GM12892 (cell line): ENCODE data around the gene C2orf92.

Experiments
- POLR2A ChIP-seq: IDR thresholded peaks from 2 replicates; pipeline ENCODE4 v1.6.1; 2011; ENCODE audit warnings: low read depth, low read length, control low read depth
- POLR2AphosphoS5 ChIP-seq: IDR thresholded peaks from 2 replicates; pipeline ENCODE4 v1.6.1; 2011; ENCODE audit warnings: low read depth, low read length, control low read depth
- TAF1 ChIP-seq: IDR thresholded peaks from 2 replicates; pipeline ENCODE4 v1.6.1; 2011; ENCODE audit warnings: low read depth, mild to moderate bottlenecking, control low read depth, low read length, borderline replicate concordance

DNA sequence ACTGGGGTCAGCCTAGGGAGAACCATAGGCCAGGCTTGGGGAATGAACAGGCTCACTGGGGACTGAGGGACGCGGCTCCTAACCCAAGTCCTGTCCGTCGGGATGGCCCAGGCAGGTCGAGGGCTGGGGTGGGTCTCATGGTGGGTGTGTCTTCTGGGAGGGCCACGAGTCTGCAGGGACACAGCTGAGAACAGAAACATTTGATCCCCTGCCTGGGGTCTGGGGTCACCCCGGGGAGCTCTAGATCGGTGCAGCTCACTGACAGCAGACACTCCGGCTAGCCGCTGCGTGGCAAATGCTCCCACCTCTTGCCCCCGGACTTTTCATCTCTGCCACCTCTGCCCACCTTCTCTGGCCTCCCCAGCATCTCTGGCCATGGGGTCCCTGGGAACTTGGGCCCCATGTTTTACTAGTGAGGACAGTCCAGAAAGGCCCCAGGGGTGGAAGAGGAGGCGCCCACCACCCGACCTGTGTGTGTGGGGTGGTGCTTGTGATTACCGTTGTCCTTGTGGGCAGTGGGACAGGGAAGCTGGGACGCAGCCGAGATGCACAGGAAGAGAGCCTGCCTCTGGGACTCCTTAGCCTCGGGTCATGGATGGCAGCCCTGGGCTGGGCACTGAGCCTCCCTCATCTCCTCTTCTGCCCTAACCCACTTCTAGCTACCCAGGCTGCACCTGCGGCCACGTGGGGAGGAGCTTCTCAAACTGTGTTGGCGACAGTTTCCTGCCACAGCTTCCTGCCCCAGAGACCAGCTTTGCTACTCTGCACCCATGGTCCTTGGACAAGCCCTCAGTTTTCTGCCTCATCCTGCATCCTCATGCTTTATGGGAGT is 48.8 kb downstream of the C2orf92 start:
- no peak for TF ChIP-seq POLR2AphosphoS5
- TF ChIP-seq TAF1 = no peak
- no peak for TF ChIP-seq POLR2A
